Effector CD8-positive, alpha-beta T cell (primary cell): ENCODE measurements around the gene RHOH.
A peak's percentile ranks its signal among the peaks of the same experiment; 100 is the strongest.
"Not testable (repeated sequence)": the region's sequence is repeated elsewhere in the genome, so short reads cannot be mapped to it uniquely, and the experiment has no call there.

ENCODE experiments used
- DNase-seq: peaks from one replicate; lab custom pipeline; 2025; lab: John Stamatoyannopoulos, UW

The RHOH gene

DNA sequence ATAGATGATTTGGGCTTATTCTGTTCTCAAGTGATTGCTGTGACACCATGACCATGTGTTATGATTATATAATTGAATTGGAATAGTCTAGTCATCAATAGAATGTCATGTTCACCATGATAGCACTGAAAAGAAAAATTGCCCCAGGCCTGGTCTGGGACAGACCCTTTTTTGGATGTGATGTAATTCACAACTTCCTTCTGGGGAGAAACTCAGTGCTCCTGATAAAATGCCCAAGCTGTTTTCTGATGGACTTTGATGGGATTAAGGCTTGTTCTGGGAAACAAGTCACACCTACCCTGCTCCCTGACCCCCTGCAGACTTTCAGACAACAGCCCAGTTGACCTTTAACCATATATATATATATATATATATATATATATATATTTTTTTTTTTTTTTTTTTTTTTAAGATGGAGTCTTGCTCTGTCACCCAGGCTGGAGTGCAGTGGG is 65.3 kb downstream of the RHOH start:
- DNase-seq = no peak

DNA sequence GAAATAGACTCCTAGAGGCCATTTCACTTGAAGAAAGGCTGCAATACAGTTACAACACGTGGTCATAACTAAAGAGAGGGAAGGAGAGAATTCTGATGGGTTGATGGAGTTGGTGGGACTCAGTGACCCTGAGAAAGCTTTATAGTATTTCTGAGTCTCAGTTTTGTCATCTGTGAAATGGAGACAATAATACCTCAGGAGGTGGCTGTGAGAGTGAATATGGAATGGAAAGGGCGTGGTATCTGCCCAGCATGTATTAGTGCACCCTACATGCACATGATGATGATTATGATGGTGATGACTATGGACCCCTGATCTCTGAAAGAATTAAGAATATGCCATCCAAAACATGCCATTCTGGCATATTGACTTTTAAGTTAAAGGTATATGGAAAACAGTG is 66.0 kb downstream of the RHOH start:
- DNase-seq = no peak

DNA sequence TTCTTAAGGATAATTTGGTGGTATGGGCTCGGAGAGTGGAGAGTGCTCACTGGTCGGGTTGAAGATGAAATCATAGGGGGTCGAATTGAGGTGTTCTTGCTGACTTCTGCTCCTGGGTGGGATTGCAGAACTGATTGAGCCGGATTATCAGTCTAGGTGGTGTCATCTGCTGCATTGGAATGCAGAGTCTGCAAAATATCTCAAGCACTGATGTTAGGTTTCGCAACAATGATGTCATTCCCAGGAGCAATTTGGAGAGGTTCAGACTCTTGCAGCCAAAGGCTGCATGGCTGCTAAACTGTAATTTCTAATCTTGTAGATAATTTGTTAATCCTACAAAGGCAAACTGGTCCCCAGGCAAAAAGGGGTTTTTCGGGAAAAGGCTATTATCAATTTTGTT is 67.7 kb downstream of the RHOH start:
- no peak for DNase-seq

DNA sequence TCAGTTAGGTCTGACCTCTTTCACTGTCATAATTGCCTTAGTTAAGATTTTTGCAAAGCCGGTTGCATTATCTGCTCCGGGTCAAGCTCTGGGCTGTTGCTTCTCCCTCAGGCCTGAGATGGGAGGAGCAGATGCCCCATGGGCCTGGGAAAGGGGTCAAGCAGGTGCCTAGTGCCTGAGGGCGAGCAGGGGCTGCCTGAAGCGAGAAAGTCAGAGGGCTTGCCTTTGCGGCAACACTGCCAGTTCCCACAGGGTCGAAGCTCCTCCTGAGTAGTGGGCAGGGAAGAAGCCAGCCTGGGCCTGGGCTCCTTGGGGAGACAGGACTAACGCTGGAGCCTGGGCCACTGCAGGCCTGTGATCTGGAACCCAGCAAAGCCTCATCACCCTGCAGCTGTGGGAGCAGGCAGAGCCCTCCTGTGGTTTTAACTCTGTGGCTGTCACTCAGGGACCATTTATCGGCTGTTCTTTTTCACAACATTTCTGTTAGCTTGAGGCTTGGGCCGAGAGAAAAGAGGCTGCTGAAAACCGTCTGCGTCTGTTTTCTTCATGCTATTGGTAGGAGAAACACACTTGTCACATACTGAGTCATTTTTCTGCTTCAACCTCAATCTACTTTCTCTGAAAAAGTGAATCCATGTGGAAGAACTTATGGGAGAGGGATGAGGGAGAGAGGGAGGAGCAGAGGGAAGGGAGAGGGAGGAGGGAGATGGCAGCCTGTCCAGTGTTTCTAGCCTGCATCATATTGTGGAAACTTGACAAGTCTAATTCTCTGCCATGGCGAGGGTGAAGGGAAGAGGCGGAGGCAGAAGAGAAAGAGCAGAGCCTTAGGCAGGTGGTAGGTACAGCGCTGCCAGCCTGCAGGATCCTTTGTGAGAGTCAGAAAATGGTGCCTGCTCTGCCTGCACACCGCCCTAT is 68.4 kb downstream of the RHOH start:
- DNase-seq = peak; percentile 22

DNA sequence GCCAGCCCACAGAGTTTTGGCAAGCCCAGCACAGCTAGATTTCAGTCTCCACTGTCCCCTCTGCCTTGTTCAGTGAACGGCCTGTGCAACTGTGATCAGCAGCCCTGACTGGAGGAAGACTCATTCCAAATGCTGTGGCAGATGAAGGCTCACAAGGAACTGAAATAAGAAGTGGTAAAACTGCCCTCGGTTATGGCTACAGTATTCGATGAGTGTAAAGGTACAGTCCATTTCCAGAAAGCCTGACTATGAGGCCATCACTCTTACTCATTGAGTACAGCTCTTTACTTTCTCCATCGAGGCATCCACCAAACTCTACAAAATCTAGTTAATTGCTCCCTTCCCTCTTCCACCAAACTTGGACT is 69.1 kb downstream of the RHOH start:
- DNase-seq = no peak

DNA sequence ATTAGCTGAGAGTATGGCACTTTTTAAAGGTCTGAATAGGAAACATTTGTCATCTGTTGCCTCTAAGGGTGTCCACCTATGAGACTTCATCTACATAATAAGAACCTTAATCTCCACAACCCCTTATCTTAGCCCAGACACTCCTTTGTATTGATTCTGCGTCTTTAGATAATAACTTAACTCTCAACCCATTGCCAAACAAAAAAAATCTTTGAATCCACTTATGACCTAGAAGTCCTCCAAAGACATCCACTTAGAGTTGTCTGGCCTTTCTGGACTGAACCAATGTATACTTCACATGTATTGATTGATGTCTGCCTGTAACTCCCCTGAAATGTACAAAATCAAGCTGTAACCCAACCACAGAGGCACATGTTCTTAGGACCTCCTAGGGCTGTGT is 72.3 kb downstream of the RHOH start:
- DNase-seq = no peak

DNA sequence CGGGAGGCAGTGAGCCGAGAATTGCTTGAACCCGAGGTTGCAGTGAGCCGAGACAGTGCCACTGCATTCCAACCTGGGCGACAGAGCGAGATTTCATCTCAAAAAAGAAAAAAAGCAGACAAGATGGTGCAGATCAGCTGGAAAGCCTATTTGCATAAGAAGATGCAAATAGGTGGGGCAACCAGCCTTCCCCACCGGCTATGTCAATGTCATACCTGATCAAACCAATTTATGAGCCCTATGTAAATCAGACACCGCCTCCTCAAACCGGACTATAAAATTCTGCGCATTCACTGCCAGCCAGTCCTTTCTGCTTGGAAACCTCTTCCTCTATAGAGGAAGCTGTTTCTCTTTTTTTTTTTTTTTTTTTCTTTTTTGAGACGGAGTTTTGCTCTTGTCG is 73.8 kb downstream of the RHOH start:
- no peak for DNase-seq

DNA sequence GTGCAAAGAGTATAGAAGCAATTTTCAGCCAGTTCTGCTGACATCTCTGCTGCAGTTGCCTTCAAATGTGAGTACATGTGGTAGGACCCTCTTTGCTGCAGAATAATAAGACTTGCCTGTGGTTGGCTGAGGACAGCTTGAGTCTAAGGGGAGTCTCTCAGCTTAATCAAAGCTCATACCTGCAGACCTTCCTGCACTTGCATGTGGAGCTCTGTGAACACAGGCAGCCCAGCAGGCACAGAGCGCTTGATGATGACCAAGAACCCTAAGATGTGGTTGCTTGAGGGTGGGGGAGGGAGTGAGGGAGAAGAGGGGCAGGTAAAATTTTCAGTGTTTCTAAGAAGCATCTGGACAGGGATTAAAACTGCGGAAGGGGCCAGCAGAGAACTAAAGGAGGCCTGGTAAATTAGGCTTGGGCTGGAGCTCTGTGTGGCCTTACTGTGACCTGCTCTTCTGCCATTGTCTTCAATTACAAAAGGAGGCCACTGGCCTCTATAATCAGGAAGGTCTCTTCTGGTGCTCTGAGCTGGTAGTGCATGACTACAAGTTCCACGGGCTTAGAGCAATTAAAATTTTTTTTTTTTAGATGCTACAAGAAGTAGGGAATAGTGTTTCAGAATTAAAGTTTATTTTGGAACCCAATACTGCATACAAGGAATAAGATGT is 78.4 kb downstream of the RHOH start:
- no peak for DNase-seq

DNA sequence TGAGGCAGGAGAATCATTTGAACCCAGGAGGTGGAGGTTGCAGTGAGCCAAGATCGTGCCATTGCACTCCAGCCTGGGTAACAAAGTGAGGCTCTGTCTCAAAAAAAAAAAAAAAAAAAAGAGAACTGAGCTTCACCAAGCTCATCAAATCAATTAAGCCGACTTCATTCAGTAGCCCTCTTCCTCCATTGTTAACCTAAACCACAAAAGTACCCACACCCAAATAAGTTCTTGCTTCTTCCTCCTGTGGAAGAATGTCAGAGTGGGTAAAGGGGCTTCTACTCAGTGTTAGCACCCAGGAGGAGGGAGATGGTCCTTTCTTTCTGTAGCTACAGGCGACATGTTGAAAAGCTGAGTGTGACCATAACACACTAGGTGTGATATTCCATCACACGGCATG is 79.7 kb downstream of the RHOH start:
- no peak for DNase-seq

DNA sequence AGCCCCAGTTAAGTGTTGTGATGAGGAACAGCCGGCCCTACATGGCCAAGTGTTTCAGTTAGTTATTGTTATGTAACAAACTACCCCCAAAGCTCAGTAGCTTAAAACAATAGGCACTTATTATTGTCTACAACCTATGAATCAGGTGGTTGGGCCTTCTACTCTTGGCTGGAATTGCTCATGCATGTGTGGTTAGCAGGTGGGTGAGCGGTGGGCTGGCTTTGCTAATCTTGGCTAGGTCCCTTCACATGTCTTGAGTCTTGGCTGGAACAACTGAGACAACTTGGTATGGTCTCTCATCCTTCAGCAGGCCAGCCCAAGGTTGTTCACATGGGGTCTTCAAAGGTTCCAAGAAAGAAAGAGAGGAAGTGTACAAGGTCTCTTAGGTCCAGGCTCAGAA is 83.8 kb downstream of the RHOH start:
- DNase-seq = no peak

DNA sequence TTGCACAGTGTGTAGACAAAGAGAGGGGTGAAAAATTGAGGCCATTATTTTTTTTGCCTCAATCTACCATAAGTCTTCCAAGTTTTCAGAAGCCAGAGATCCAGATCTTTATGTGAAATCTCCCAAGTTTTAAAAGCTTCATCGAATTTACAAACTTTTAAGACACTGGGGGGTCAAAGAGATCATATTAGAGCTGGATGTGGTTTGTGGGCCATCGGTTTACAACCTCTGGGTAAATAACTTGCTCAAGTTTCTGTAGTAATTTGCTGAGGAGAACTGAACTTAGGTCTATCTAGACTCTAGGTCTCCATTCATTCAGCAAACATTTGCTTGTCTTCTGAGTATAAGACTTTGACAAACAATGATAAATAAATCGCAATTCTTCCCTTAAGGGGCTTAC is 84.3 kb downstream of the RHOH start:
- no peak for DNase-seq

DNA sequence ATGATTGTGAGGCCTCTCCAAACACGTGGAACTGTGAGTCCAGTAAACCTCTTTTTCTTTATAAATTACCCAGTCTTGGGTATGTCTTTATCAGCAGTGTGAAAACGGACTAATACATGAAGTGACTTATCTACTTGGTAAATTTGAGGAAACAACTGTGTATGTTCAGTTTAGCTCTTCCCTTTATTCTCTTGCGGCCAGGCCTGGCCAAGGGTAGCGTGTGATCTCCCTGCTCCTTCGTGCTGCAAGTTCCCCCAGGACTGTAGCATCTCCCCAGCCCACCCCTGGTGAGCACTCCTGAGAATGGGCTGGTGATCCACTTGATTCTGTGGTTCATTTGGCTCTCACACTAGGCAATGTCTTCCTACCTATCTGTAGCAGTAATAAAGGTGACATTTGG is 85.1 kb downstream of the RHOH start:
- DNase-seq = no peak

DNA sequence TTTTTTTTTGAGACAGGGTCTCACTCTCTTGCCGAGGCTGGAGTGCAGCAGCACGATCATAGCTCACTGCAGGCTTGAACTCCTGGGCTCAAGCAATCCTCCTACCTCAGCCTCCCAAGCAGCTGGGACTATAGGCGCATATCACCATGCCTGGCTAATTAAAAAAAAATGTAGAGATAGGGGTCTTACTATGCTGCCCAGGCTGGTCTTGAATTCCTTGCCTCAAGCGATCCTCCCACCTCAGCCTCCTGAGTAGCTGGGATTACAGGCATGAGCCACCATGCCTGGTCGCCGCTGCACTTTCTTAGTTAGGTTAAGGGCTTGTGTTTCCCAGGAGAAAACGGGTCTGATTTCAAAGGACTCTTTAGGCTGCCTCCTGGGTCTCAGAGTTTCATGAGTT is 86.0 kb downstream of the RHOH start:
- not testable (repeated sequence) for DNase-seq

DNA sequence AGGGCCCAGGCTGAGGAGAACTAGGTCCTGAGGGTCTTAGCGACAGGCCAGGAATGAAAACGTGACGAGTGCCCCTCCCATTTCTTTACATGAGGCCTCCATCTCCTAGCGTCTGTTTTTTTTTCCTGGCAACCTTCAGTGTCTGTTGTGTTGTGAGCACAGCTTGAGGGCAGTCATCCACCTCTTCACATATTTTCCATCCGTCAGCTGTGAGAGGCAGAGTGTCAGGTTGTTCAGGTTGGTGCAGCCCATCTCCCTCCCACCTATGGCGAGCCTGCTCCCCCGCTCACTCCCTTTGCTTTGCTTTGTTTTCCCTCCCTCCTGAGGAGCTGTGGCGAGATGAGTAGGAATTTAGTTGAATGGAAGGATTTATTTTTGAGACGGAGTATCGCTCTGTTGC is 86.6 kb downstream of the RHOH start:
- DNase-seq = no peak

DNA sequence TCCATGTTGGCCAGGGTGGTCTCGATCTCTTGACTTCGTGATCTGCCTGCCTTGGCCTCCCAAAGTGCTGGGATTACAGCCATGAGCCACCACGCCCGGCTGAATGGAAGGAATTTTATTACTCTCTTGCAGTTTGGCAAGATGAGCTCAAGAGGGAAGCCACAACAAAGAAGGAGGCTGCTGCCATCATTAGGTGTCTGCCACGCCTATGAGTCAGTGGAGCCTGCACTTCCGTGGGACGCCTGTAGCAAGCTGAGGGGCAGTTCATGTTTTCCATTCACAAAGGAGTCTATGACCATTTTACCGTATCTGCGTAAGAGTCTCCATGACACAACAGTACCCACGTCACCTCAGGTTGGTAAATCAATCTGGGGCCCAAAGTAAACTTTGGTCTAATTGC is 87.1 kb downstream of the RHOH start:
- DNase-seq = peak; percentile 46

DNA sequence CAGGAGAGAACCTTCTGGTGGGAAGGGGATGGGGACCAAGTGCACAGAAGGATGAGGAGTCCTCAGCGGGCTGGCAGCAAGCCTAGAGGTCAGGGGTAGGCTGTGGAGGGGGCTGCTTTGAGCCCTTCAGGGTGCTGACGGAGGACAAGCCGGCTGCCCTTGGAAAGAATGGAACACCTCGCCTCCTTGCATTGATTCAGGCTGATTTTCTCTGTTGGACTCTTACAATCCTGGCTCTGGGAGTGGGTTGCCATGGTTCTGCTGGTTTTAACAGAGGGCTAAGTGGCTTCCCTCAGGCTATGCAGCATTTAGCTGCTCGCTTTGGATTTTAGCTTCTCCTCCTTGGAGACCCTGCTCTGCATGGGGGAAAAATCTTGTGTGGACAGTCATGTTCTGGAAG is 88.9 kb downstream of the RHOH start:
- DNase-seq = no peak

DNA sequence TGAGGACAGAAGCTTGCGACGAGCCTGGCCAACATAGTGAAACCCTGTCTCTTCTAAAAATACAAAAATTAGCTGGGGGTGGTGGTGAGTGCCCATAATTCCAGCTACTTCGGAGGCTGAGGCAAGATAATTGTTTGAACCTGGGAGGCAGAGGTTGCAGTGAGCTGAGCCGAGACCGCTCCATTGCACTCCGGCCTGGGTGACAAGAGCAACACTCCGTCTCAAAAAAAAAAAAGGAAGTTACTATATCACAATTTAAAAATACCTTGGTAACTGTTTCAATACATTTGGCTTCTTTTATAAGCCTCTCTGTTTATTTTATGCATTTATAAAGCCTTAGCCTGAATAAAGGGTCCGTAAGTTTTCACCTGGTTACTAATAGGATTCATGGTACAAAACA is 91.7 kb downstream of the RHOH start:
- no peak for DNase-seq

DNA sequence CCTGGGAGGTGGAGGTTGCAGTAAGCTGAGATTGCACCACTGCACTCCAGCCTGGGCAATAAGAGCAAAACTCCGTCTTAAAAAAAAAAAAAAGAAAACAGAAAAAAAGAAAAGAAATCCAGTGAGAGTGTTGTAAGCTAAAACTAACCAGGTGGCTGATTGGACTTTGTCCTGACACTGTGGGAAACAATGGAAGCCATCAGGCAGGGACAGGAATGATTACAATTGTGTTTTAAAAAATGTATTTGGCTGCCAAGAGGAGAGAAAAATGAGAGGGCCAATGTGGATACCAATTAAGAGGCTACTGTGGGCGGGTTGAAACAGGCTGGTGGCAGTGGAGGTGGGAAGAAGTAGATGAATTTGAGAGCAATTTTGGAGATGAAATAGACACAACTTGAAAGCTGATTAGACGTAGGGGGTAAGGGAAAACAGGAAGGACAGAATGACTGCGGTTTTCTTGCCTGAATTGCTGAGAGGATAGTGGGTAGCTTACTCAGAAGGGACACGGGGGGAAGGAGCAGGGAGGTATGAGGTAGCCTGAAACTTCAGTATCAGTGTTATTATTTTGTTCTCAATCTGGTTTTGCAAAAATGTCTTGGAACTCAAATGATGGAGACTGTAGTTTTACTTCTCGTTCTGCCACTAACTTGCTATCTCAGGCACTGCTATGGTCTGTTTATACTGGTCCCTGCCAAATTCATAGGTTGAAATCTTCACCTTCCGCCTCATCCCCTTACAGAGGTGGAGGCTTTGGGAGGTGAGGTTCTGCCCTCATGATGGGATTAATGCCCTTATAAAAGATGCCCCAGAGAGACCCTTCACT is 92.7 kb downstream of the RHOH start:
- no peak for DNase-seq

DNA sequence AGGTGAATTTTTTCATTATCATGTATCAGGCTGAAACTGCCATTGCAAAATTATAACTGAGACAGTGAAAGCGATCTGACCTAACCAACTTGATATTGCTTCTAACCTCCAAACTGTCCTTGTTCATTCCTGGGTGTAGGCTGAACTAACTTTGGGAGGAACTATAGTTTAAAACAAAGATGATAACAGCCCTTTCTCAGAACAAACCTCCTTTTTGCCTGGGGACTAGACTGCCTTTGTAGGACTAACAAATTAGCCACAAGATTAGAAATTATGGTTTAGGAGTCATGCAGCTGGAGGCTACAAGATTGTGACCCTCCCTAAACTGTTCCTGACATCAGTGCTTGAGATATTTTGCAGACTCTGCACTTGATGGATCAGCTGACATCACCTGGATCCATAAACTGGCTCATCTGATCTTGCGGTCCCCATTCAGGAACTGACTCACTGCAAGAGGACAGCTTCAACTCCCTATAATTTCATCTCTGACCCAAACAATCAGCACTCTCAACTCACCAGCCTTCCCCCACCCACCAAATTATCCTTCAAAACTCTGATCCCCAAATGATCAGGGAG is 93.9 kb downstream of the RHOH start:
- DNase-seq = not testable (repeated sequence)

DNA sequence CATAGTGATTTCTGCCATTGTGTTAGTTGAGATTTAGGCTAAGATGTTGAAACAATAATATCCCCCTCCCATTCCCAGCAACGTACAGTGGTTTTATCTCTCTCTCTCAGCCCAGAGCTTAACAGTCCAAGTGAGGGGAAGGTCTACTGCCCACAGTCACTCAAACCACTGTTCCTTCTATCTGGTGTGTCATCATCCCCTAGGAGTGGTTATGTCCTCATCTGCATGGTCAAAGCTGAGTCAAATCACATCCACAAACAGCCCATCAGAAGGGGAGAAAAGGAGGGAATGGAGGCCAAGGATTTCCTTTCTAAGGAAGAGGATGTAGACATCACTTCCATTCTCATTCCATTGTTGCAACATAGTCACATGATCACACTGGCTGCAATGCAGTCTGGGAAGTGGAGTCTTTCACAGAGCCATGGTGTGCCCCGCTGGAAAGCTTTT is 95.5 kb downstream of the RHOH start:
- no peak for DNase-seq

DNA sequence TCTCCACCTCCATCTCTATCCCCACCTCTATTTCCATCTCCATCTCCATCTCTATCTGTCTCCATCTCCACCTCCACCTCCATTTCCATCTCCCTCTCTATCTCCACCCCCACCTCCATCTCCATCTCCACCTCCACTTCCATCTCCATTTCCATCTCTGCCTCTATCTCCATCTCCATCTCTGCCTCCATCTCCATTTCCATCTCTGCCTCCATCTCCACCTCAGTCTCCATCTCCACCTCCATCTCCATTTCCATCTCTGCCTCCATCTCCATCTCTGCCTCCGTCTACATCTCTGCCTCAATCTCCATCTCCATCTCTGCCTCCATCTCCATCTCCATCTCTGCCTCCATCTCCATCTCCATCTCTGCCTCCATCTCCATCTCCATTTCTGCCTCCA is 97.5 kb downstream of the RHOH start:
- no peak for DNase-seq

DNA sequence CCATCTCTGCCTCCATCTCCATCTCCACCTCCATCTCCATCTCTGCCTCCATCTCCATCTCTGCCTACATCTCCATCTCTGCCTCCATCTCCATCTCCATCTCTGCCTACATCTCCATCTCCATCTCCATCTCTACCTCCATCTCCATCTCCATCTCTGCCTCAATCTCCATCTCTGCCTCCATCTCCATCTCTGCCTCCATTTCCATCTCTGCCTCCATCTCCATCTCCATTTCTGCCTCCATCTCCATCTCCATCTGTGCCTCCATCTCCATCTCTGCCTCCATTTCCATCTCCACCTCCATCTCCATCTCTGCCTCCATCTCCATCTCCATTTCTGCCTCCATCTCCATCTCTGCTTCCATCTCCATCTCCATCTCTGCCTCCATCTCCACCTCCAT is 98.2 kb downstream of the RHOH start:
- not testable (repeated sequence) for DNase-seq
